Astrocyte of the hippocampus (primary cell): ENCODE data around the gene E4F1.
"Not testable (repeated sequence)": the region's sequence is repeated elsewhere in the genome, so short reads cannot be mapped to it uniquely, and the experiment has no call there.

Experiments used
- DNase-seq: peaks from one replicate; pipeline ENCODE4 v3.0.0; 2011; ENCODE audit warnings: low read depth, low spot score

Gene E4F1

DNA sequence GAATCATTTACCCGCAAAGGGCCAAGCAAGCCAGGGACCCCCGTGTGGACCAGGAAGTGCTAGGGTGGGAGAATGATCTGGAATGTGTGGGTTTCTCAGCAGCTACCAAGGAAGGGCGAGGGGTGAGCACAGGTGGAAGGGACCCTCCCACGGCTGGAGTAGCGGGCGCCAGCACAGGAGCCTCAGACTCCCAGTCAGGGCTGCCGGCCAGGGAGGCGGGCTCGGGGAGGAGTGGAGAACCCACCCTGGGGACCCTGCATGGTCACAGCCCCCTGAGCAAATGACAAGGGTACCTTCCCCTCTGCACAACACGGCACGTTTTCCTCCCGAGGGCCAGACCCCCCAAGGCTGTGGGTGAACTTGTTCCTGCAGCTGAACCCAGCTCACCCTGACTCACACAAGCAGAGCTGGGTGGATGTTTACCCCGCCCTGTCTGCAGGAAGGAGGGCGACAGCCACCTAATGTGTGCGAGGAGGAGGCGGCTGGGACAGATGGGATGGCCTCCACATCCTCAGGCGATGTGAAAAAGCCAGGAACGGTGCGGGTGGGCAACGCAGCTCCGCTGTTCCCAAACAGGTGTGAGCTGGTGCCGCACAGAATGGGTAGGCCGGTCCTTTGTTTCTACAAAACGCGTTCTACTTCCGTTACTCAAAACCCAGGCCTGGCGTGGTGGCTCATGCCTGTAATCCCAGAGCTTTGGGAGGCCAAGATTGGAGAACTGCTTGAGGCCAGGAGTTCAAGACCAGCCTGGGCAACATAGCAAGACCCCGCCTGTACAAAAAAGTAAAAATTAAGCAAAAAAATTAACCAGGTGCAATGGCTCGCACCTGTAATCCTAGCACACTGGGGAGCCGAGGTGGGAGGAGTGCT is 21.8 kb downstream of the E4F1 start:
- DNase-seq = no peak

DNA sequence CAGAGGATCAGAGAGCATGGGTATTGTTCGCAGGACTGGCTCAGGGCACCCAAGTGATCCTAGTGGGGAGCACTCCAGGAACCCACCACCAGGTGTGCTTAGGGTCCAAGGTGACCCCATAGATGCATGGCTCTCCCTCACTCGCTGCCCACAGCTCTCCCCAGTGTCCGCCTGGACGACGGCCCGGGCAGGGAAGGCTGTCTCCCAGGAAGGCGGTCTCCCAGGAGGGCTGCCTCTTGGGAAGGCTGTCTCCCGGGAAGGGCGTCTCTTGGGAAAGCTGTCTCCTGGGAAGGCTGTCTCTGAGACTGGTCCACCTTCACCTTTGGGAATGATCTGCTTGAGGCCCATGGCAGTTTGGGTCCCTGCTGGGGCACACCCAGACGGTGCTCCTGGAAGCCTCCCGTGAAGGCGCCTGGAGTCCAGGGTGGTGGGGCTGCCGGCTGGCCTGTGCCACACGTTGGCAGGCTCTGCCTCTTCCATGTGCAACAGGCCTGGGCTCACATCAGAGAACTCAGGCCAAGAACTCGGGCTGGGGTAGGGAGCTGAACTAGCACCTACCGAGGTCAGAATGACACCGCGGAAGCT is 23.0 kb downstream of the E4F1 start:
- DNase-seq = no peak

DNA sequence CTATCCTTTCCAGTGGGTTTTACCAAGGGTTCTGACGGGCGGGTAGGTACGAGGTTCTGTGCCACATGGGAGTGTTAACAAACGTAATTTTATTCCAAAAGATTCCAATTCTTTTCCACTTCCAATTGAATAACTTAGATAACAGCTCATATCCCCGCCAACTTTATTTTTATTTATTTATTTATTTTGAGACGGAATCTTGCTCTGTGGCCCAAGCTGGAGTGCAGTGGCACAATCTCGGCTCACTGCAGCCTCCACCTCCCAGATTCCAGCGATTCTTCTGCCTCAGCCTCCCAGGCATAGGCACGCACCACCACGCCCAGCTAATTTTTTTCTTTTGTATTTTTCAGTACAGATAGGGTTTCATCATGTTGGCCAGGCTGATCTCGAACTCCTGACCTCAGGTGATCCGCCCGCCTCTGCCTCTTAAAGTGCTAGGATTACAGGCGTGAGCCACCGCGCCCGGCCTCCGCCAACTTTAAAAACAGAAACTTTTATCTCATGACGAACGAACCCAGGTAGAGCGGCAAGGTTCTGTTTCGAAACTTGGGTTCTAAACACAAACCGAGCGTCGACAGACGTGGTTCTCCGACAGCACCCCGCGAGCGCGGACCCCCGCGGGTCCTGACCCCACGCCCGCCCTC is 27.4 kb downstream of the E4F1 start:
- DNase-seq = no peak

DNA sequence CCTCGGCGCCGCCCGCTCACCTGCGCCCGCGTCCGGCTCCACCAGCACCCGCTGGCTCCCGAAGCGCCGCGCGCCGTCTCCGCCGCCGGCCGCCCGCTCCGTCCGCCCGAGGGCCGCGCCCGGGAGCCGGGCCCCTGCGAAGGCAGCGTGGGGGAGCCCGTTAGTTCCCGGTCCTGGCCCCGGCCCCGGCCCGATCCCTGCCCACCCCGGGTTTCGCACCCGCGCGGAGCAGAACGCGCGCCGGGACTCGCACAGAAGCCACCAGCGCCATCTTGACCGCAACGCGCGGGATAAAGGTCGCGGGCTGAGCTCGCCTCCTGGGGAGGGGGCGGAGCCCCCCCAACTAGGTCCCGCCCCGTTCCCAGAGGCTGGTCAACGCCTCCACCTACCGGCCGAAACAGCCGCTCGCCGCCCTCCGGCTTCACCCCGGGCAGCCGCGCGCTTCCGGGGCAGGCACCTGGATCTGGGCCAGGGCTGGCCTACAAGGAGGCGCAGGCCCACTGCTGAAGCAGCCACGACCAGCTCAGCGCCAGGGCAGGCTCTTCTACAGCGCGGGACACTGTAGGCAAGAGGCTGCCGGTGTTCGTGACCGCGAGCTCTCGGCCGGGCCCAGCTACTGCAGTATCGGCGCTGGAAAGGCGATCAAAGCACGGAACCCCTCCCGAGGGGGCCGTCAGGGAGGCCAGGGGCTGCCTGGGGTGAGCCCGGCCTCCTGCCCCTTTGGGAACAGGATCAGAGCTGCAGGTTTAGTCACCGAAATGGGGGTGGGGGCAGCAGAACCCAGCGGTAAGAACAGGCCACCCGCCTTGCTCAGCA is 28.1 kb downstream of the E4F1 start, which contains the start of gene ECI1:
ECI1 (minus strand) TSS at position 292 of the 816 bp plus-strand sequence; CDS start at position 271, 21 bp downstream.
- peak; percentile 98 for DNase-seq

DNA sequence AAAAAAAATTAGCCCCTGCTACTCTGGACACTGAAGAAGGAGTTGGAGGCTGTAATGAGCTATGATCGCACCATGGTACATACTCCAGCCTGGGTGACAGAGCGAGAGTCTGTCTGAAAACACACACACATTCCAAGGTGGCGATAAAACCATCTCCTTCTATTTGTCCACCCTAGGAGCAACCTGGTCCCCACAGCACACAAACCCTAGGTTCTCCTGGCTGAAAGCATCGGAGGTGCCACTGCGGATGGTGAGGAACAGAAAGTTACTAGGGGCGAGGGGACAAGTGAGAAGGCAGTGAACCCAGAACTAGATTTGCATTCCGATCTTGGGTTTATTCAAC is 29.4 kb downstream of the E4F1 start:
- DNase-seq = no peak

DNA sequence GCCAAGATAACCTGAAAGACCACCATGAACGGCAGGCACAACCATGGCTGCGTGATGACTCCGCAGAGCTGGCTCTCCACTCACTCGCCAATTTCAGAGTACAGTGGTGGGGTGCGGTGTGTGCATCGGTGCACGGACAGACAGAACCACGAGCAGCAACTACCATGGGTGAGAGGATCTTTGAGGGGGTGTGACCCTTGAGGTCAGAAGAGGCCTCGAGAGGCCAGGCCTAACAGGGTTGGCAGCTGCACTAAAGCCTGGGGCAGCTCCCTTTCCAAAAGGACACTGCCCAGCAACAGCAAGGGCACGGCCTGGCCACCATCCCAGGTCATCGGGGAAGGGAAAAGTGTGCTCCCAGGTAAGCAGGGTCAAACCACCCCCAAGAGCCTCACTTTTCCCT is 29.9 kb downstream of the E4F1 start:
- no peak for DNase-seq

DNA sequence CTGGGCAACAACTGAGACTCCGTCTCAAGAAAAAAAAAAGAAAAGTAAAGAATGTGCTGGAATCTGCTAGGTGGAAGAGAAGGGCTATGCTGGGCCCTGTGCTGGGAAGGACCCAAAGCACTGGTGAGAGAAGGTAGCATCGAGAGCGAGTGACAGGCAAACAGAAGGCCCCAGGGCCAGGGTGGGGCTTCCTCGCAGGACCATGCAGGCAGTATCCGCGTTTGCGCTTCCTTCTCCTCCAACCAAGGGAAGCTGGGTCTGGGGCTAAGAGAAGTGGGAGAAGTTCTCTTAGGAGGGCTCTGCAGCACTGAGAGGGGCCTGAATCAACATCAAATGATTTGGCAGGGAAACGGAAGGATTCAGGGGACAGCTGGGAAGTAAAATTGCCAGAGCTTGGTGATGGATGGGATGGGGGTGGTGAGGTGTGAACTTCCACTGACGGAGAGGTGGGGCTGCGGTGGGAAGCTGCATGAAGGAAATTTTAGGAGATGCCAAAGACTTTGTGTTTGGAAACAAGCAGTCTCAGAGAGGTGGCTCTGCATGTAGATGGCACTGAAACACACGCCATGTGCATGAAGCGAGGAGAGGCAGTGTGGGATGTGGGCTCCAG is 33.2 kb downstream of the E4F1 start:
- no peak for DNase-seq

DNA sequence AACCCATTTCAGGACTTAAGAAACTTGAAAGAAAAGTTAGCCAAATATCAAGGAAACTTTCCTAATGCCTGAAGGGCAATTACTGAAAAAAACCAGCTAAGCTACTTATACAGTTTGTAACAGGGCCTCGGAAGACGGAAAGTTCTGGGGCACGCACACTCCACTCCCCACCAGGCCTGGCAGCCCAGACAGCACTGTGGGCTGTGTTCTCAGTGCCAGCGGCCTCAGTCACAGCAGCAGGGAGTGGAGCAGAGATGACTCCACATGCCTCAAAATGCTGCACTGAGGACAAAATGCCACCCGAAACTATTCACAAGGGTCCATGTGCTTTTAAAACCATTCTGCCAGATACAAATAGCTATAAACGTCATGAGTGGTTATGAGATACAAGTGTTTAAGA is 34.3 kb downstream of the E4F1 start:
- DNase-seq = no peak

DNA sequence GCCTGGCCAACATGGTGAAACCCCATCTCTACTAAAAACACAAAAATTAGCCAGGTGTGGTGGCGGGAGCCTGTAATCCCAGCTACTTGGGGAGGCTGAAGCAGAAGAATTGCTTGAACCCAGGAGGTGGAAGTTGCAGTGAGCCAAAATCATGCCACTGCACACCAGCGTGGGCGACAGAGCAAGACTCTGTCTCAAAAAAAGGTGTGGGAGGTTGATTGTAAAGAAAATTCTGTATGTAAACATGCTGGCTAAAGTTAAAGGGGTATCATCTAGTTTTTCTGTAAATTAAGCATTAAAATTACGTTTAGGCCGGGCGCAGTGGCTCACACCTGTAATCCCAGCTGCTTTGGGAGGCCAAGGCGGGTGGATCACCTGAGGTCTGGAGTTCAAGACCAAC is 35.1 kb downstream of the E4F1 start:
- DNase-seq = not testable (repeated sequence)

DNA sequence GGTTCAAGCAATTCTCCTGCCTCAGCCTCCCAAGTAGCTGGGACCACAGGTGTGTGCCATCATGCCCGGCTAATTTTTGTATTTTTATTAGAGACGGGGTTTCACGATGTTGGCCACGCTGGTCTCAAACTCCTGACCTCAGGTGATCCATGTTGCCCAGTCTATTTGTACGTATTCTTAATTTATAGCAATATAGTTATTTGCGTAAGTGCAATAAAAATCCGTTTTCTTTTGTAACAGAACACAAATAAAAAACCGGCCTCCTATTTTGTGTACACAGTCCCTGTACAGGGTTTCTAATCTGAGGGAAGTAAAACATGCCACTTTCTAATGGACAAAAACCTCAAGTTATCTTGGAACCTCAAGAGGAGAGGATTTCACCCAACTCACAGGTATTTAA is 36.9 kb downstream of the E4F1 start:
- no peak for DNase-seq

DNA sequence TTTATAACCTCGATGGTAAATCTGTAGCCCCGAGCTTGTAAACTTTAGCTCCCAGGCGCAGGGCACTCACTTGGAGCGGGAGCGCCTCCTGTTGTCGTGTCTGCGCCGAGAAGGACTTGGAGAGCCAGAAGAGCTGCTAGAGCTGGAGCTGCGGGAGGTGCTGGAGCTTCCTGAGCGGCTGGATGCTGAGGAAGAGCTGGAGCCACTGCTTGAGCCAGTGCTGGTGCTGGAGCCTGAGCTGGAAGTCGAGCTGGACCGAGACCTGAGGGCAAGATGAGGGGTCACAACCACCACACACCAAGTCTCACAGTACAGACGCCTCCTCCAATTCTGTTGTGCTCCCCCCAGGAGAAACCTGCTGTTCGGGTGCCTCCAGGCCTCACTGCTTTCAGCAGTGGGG is 39.6 kb downstream of the E4F1 start:
- not testable (repeated sequence) for DNase-seq

DNA sequence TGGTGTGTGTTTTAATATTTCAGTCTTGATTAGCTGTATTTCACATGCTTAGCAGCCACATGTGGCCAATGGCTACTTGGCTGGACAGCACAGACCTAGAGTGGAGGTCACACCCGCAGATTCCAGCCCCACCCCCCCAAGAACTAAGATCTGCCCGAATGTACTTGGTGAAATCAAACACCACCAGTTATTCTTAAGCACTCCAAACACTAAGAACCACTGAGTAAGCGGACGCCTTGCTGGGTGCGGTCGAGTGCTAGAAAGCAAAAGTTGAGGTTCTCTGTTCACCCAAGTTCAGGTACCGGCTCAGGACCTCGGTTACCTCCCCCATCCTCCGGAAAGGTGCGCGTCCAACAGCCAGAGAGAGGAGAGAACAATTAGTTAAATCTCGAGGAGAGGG is 43.5 kb downstream of the E4F1 start:
- DNase-seq = peak; percentile 35

DNA sequence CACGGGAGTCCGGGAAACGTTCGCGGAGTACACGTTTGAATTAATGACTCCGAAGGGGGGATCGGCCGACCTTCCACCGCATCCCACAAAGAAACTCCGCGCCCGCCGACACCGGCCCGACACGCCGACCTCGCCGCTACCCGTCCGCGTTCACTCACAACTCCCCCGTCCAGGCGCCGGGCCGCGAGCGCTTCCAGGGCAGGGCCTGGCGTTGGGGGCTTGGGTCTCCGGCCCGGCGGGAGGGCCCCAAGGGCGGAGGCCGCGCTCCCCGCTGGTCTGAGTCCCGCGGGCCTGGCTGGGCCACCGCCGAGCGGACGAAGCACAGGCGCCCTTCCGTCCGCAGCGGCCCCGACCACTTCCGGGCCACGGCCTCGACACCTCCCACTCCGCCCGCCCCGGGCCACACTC is 44.1 kb downstream of the E4F1 start:
- DNase-seq = not testable (repeated sequence)

DNA sequence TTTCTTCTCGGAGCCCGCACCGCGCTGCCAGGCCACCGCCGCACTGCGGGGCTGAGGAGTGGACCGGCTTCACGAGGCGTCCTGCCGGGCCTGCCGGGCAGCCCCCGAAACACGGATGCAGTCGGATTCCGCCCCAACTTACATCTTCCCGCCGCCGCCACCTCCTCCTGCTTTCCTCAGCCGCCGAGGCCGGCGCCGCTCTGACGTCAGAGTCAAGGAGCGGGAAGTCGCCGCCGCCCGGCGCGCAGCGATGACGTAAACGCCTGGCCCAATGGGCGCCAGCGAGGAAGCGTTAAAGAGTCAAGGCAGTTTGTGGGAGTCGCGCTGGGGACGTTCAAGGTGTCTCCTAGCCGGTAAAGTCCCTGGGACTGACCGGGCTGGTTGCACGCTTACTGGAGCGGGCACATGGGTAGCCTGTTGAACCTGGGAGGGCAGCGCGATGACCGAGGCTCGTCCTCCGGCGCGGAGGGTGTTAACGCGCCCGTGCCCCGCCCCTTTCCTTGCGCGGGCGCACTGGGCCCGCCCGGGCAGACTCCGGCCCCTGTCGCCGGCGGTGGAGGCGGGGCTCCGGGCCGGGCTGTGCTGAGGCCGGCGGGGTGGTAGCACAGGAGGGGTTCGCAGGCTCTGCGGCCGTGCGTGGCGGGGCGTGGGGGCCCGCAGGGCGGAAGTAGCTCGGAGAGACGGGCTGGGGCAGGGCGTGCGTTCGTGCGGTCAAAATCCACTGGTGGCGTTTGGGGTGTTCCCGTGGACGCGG is 44.7 kb downstream of the E4F1 start, which contains the start of gene RNPS1:
RNPS1 (minus strand) TSS at position 214 of the 754 bp plus-strand sequence. CDS start 3,483 bp downstream, outside the sequence.
- DNase-seq = peak; percentile 99

DNA sequence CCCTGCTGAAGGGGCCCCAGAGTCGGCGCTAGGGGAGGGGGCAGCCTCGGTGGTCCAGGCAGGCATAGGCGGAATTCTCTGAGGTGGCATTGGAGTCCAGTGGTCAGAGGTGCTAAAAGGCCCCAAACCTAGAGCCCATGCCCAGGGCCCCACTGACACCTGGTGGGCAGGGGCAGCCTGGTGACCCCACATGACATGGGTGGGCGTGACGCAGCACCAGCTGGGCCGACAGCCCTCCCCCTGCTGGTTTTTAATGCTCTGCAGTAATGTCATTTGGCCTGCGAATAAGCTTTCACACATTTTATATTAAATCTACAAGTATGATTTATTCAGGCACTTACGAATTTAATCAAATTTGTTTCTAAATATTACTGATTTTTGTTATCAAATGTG is 46.7 kb downstream of the E4F1 start:
- no peak for DNase-seq

DNA sequence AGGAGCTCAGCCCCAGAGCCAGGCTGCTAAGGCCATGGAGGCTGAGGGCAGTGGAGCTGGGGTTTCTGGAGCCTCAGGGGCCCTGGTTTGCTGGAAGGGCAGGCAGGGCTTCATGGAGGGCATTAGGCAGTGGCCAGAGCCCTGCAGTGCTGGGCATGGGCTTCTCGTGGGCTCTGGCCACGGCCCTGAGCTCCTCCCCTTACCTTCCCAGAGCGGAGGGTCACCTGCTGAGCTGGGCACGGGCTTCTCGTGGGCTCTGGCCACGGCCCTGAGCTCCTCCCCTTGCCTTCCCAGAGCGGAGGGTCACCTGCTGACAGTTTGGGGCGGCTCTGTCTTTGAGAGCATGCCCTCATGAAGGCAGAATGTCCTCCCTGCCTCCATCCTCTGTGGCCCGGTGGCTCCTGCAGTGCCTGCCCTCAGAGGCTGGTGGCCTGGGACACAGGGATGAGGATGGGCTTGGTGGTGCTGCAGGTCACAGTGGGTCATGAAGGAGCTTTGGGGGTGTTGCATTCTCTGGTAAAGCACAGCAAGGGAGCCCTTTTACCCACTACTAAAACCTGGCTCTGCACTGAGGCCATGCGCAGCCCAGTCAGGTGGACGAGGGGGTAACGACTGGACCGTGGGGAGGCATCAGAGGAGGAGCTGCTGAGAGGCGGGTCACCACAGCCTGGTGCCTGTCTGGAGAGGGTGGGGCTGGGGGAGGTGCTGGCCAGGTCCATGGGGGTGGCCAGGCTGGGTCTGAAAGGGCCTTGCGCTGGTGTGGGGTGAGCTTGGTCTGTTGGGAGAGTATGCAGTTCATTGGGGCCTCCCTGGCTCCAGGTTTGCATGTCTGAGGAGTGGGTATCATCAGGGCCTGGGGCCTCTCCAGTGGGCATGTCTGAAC is 47.4 kb downstream of the E4F1 start:
- DNase-seq = no peak

DNA sequence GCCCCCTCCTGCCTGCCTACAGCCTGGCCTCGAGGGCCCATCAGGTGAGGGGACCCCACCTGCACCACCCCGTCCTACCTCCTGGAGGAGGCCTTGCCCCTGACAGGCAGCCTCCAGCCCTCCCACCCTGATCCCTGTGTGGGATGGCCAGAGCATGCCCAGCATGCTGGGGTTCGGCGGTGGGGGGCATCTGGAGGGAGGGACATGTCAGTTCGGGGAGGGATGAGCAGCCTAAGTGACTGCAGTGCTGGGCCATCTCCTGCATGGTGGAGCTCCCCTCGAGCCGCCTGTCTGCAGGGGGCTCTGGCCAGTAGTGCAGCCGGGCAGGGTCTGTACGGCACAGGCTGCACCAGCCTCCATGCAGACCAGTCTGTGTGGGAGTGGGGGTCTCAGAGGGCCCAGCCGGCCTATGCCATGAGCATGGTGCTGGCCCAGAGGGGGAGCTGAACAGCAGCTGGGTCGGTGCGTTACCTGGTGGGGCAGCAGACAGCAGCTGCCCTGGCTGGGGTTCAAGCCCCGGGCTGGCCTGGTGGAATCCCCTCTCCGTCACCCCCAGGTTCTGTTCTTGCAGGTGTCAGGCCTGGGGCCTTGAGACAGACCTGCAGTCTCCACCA is 48.6 kb downstream of the E4F1 start:
- DNase-seq = no peak

DNA sequence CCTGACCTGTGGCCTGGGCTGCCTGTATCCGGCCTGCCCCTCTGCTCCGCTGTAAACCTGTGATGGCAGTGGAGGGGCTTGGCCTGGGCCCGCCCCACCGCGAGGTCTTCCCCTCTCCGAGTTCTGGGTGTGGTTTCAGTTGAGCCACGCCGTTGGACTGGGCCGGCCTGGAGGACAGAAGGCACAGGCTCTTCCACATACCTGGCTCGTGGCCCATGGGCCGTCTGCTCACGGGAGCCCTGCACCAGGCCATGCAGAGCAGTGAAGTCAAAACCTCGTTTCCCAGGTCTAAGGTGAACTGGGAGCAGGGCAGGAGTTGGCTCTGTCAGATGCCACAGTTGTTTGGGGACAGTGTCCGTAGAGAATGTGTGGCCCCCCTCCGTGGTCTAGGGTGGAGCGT is 50.1 kb downstream of the E4F1 start:
- DNase-seq = no peak

DNA sequence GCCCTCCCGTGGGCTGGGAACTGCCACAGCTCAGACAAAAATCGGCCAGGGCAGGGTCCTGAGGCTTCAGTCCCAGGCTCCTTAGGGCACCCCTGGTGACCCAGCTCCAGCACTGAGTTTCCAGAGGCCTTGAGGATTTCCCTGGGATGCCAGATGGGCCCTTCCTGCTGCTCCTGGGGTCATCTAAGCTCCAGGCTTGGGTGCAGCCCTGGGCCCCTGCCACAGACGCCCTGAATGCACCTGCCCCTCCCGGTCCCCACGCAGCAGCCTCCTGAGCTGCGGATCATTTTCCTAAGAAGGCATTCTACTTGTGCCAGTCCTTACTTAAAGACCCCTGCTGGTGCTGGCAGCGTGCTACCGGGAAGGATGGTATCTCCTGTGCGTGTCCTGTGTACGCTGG is 50.5 kb downstream of the E4F1 start:
- no peak for DNase-seq
